Measurements from ENCODE around the gene DNMBP. TPM values are rescaled to one million over a fixed set of nuclear protein-coding genes. Genes with fewer than 3 reads are reported as not detected.
"Not testable (repeated sequence)": the region's sequence is repeated elsewhere in the genome, so short reads cannot be mapped to it uniquely, and the experiment has no call there.

Gene DNMBP
- total and polyA plus RNA-seq, 2 donors (not counting 3 experiments of a cell fraction or from before 2014, with no cell fraction given), result 32.0 to 53.4 TPM

- H3K27ac ChIP-seq (ENCODE audit: insufficient read depth, low read depth, low read length); BruUV-seq (replicated peaks); dilution Hi-C loops (cut with MboI; ENCODE audit: extremely low pct_ligation_motif_present, low sequenced_read_pairs); H3K9me3 ChIP-seq (replicated peaks; ENCODE audit: control insufficient read depth, insufficient read depth, low read length); POLR2A ChIA-PET; H4K20me1 ChIP-seq (replicated peaks; ENCODE audit: control insufficient read depth, extremely low read depth, insufficient read depth, low read length); FAIRE-seq; H3K4me3 ChIP-seq (replicated peaks in 1 of 3; ENCODE audit: insufficient read depth in 1 of 3, low read depth in 1 of 3, low read length in 3 of 3); DNase-seq (ENCODE audit: low read depth, low spot score); H3K9me1 ChIP-seq (replicated peaks; ENCODE audit: control insufficient read depth, extremely low read depth, insufficient read depth, low read length); H3K36me3 ChIP-seq (ENCODE audit: control insufficient read depth in 2 of 2, extremely low read depth in 1 of 2, insufficient read depth in 2 of 2, low read length in 2 of 2); H3K27me3 ChIP-seq (ENCODE audit: control insufficient read depth in 2 of 2, insufficient read depth in 2 of 2, low read length in 2 of 2); H2AFZ ChIP-seq (ENCODE audit: low read depth, low read length); H3K4me2 ChIP-seq (ENCODE audit: insufficient read depth, low read length); intact Hi-C loops (cut with micrococcal nuclease); H3K9ac ChIP-seq (replicated peaks; ENCODE audit: extremely low read depth, insufficient read depth, low read length): not testable (repeated sequence)
- CTCF ChIA-PET, result interaction anchor here (0.9 kb wide), 1 partner anchor 166 kb away, joined by 4 read pairs; no protein-coding TSS in a partner anchor
- peaks cover 26% of the 10 kb centered on the region for H3K79me2 ChIP-seq (ENCODE audit: control insufficient read depth, insufficient read depth, low read length)
- peaks cover 17% of the 10 kb centered on the region for H3K4me1 ChIP-seq (ENCODE audit: control insufficient read depth, extremely low read depth, insufficient read depth, low read length)
These were observed 2.2 kb upstream of the DNMBP start for GRCh38 chr10:100011906-100012305.

GRCh38 chr10:100009283-100009792, 409 bp downstream of the DNMBP start:
- TF ChIP-seq JUN (IDR thresholded peaks at IDR 0.05; ENCODE audit: borderline replicate concordance, insufficient read depth, insufficient read length, low read depth) (no peak), EZH2 (IDR thresholded peaks at IDR 0.05; ENCODE audit: borderline replicate concordance, low read depth, low read length, severe bottlenecking) (no peak), MAX (IDR thresholded peaks at IDR 0.05; ENCODE audit: insufficient read depth, insufficient read length) (no peak), MYC (IDR thresholded peaks at IDR 0.05; ENCODE audit: low read depth, low read length) (no peak), CTCF (IDR thresholded peaks at IDR 0.05; ENCODE audit: extremely low read depth in 1 of 2, insufficient read depth in 1 of 2, low read depth in 1 of 2, low read length in 2 of 2) (peak in 1 of 2 donors; percentile 69)
- H4K20me1 ChIP-seq (replicated peaks; ENCODE audit: control insufficient read depth, extremely low read depth, insufficient read depth, low read length), result no peaks in the 10 kb centered on the region
- no peak overlapping the region for H2AFZ ChIP-seq (ENCODE audit: low read depth, low read length)
- peak overlapping the region; percentile 75 to 99 (median 96) for H3K4me3 ChIP-seq (replicated peaks in 1 of 3; ENCODE audit: insufficient read depth in 1 of 3, low read depth in 1 of 3, low read length in 3 of 3)
- peak overlapping the region; percentile 92 for H3K9ac ChIP-seq (replicated peaks; ENCODE audit: extremely low read depth, insufficient read depth, low read length)
- BruUV-seq (replicated peaks), result no TSS peak
- POLR2A ChIA-PET, result no interaction called here
- dilution Hi-C loops (cut with MboI; ENCODE audit: extremely low pct_ligation_motif_present, low sequenced_read_pairs), result no loop called here
- intact Hi-C loops (cut with micrococcal nuclease), result loop anchor here (5.0 kb wide), 1 partner anchor 227 kb away; the partner anchor contains the start of gene ABCC2
- CTCF ChIA-PET, result interaction anchor here (0.7 to 4.2 kb wide), 55 partner anchors 8 to 277 kb away, joined by 3 to 81 read pairs (median 7); partner anchors contain the start of genes COX15 and CUTC
- H3K27ac ChIP-seq (ENCODE audit: insufficient read depth, low read depth, low read length), result peak overlapping the region; percentile 83
- DNase-seq (ENCODE audit: low read depth, low spot score), result peak; percentile 44
- H3K36me3 ChIP-seq (ENCODE audit: control insufficient read depth in 2 of 2, extremely low read depth in 1 of 2, insufficient read depth in 2 of 2, low read length in 2 of 2), result no peaks in the 10 kb centered on the region
- H3K27me3 ChIP-seq (ENCODE audit: control insufficient read depth in 2 of 2, insufficient read depth in 2 of 2, low read length in 2 of 2), result no peaks in the 10 kb centered on the region
- peaks cover 38% of the 10 kb centered on the region for H3K4me1 ChIP-seq (ENCODE audit: control insufficient read depth, extremely low read depth, insufficient read depth, low read length)
- FAIRE-seq, result no peak
- no peaks in the 10 kb centered on the region for H3K9me3 ChIP-seq (replicated peaks; ENCODE audit: control insufficient read depth, insufficient read depth, low read length)
- H3K9me1 ChIP-seq (replicated peaks; ENCODE audit: control insufficient read depth, extremely low read depth, insufficient read depth, low read length), result no peaks in the 10 kb centered on the region
- peaks cover 42% of the 10 kb centered on the region for H3K79me2 ChIP-seq (ENCODE audit: control insufficient read depth, insufficient read depth, low read length)
- peak overlapping the region; percentile 93 for H3K4me2 ChIP-seq (ENCODE audit: insufficient read depth, low read length)

All from endothelial cell of umbilical vein (primary cell).